Left lung (tissue), 10 donors: ENCODE data around the gene UPP1. TPM values are rescaled to one million over a fixed set of nuclear protein-coding genes. Genes with fewer than 3 reads are reported as not detected.

Experiments
- ATAC-seq: fragments of 200-7000 bp; cut with Tn5 transposase; one replicate; pipeline ENCODE4 v1.9.1; 2020; ENCODE audit warnings: moderate library complexity
- DNase-seq, 4 donors: peaks; one replicate each; pipeline ENCODE4 v3.0.0-alpha.2; 2013 to 2020
- H3K27ac ChIP-seq, 2 donors: fragments of 200-600 bp; sonication (generic) in 1 of 2; one replicate each; pipeline versions ENCODE4 v1.5.0 to v1.8.0; 2020 to 2021
- H3K27me3 ChIP-seq, 2 donors: fragments of 200-600 bp; sonication (generic) in 1 of 2; one replicate each; pipeline versions ENCODE4 v1.5.0 to v1.8.0; 2020 to 2021
- H3K36me3 ChIP-seq, 2 donors: fragments of 200-600 bp; sonication (generic) in 1 of 2; one replicate each; pipeline versions ENCODE4 v1.5.0 to v1.8.0; 2020 to 2021
- H3K4me1 ChIP-seq, 2 donors: fragments of 200-600 bp; one replicate each; pipeline ENCODE4 v1.8.0; 2021
- H3K4me3 ChIP-seq, 2 donors: fragments of 200-600 bp; sonication (generic) in 1 of 2; one replicate each; pipeline versions ENCODE4 v1.5.0 to v1.8.0; 2020 to 2021; ENCODE audit warnings: mild to moderate bottlenecking in 1 of 2
- H3K9me3 ChIP-seq, 2 donors: fragments of 200-600 bp; sonication (generic) in 1 of 2; one replicate each; pipeline versions ENCODE4 v1.5.0 to v1.8.0; 2020 to 2021
- intact Hi-C, 2 donors: fragments of 100-400 bp; cut with DNase I; formaldehyde crosslinking; loops; one replicate each; pipeline versions ENCODE4 v1.11.2 to v1.14.2; 2022
- polyA plus RNA-seq, 6 donors: library from polyadenylated mRNA; unstranded; fragments of 120-200 nt; gene quantifications; one replicate each; pipeline ENCODE4 v1.2.1, GENCODE V29; 2013; ENCODE audit not compliant: insufficient read length in 6 of 6
- total RNA-seq, 2 donors: library from RNA; stranded (reverse); fragmentation: NEBNext Ultra II Directional; extraction: Animal tissue kit (Norgen Biotek cat#: 25700); gene quantifications; one replicate each; pipeline ENCODE4 v1.2.1, GENCODE V29; 2021
- TF ChIP-seq, protein P1 (sequence below), 2 donors: fragments of 200-600 bp; sonication (generic) in 1 of 2; IDR thresholded peaks; one replicate each; pipeline versions ENCODE4 v1.5.0 to v1.8.0; 2021; ENCODE audit warnings: antibody characterized with exemption in 2 of 2
- donor health status: DM: no; HTN: yes; CAD: no.
- donor health status: DM: no; HTN: no; CAD: no.

Gene UPP1
- total and polyA plus RNA-seq, 8 donors, result 8.8 to 79.3 (median 9.7) TPM

DNA sequence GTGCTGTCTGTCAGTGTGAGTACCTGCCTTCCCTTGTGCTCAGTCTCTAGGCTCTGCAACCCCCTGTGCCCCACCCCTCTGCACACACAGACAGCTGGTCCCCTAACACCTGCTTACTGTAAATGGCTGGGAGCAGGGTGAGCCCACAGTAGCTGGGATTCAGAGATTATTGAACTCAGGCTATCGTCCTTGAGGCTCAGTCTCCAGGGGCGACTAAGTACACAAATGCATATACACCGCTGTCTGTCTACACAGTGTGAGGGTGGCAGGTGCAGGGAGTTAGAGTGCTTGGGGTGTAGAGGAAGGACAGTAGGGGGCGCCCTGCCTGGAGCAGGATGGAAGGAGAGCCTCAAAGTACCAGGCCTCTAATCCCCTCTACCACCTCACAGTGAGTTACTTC is 12.9 kb downstream of the UPP1 start:
- intact Hi-C loops, result loop anchor here in 1 of 2 donors (10.0 kb wide), 1 partner anchor 67 kb away; the partner anchor contains the start of gene C7orf57
- H3K9me3 ChIP-seq, result no peaks in the 10 kb centered on the region
- no peak overlapping the region for H3K27ac ChIP-seq
- H3K4me3 ChIP-seq, result no peak overlapping the region
- DNase-seq (no peak), ATAC-seq (no peak)
- peaks cover 0 to 95% of the 10 kb centered on the region in 2 donors for H3K36me3 ChIP-seq
- TF ChIP-seq, protein P1, sequence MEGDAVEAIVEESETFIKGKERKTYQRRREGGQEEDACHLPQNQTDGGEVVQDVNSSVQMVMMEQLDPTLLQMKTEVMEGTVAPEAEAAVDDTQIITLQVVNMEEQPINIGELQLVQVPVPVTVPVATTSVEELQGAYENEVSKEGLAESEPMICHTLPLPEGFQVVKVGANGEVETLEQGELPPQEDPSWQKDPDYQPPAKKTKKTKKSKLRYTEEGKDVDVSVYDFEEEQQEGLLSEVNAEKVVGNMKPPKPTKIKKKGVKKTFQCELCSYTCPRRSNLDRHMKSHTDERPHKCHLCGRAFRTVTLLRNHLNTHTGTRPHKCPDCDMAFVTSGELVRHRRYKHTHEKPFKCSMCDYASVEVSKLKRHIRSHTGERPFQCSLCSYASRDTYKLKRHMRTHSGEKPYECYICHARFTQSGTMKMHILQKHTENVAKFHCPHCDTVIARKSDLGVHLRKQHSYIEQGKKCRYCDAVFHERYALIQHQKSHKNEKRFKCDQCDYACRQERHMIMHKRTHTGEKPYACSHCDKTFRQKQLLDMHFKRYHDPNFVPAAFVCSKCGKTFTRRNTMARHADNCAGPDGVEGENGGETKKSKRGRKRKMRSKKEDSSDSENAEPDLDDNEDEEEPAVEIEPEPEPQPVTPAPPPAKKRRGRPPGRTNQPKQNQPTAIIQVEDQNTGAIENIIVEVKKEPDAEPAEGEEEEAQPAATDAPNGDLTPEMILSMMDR (IDR thresholded peaks at IDR 0.05), result peak in 1 of 2 donors; percentile 9
- no peaks in the 10 kb centered on the region for H3K27me3 ChIP-seq
- peaks cover 0 to 34% of the 10 kb centered on the region in 2 donors for H3K4me1 ChIP-seq

GRCh38 chr7:48102530-48102929 is 13.5 kb downstream of the UPP1 start:
- no peak for DNase-seq
- TF ChIP-seq, protein P1 (IDR thresholded peaks at IDR 0.05), result no peak
- no peak for ATAC-seq
- Histone ChIP-seq H3K4me1 (peaks cover 0 to 30% of the 10 kb centered on the region in 2 donors), H3K36me3 (peaks cover 0 to 98% of the 10 kb centered on the region in 2 donors), H3K27me3 (no peaks in the 10 kb centered on the region), H3K9me3 (no peaks in the 10 kb centered on the region), H3K27ac (no peak overlapping the region), H3K4me3 (no peak overlapping the region)
- intact Hi-C loops, result loop anchor here in 1 of 2 donors (10.0 kb wide), 1 partner anchor 68 kb away; the partner anchor contains the start of gene C7orf57

GRCh38 chr7:48105045-48105444 is 16.0 kb downstream of the UPP1 start:
- TF ChIP-seq, protein P1 (IDR thresholded peaks at IDR 0.05), result no peak
- peaks cover 0 to 7% of the 10 kb centered on the region in 2 donors for H3K4me1 ChIP-seq
- H3K27me3 ChIP-seq, result no peaks in the 10 kb centered on the region
- H3K27ac ChIP-seq, result no peak overlapping the region
- H3K9me3 ChIP-seq, result no peaks in the 10 kb centered on the region
- no peak for DNase-seq
- H3K4me3 ChIP-seq, result no peak overlapping the region
- ATAC-seq, result no peak
- peaks cover 0 to 100% of the 10 kb centered on the region in 2 donors for H3K36me3 ChIP-seq
- intact Hi-C loops, result loop anchor here in 1 of 2 donors (5.0 to 10.0 kb wide), 2 partner anchors 70 to 113 kb away; partner anchors contain the start of gene C7orf57

- intact Hi-C loops, result loop anchor here in 1 of 2 donors (5.0 to 10.0 kb wide), 2 partner anchors 72 to 115 kb away; partner anchors contain the start of gene C7orf57
- no peak for ATAC-seq
- Histone ChIP-seq H3K27ac (no peak overlapping the region), H3K27me3 (no peaks in the 10 kb centered on the region), H3K9me3 (no peaks in the 10 kb centered on the region), H3K4me3 (no peak overlapping the region), H3K4me1 (peaks cover 0 to 6% of the 10 kb centered on the region in 2 donors), H3K36me3 (peaks cover 0 to 79% of the 10 kb centered on the region in 2 donors)
- DNase-seq, result no peak
- TF ChIP-seq, protein P1 (IDR thresholded peaks at IDR 0.05), result no peak
These were observed 18.0 kb downstream of the UPP1 start for GRCh38 chr7:48106906-48107659.

GRCh38 chr7:48107926-48108472 is 18.9 kb downstream of the UPP1 start:
- intact Hi-C loops, result loop anchor here in 1 of 2 donors (5.0 to 10.0 kb wide), 2 partner anchors 73 to 116 kb away; partner anchors contain the start of gene C7orf57
- H3K27me3 ChIP-seq, result no peaks in the 10 kb centered on the region
- ATAC-seq (no peak), DNase-seq (peak in 1 of 4 donors; percentile 79)
- H3K4me3 ChIP-seq, result no peak overlapping the region
- TF ChIP-seq, protein P1 (IDR thresholded peaks at IDR 0.05), result no peak
- no peaks in the 10 kb centered on the region for H3K9me3 ChIP-seq
- H3K36me3 ChIP-seq, result peaks cover 0 to 70% of the 10 kb centered on the region in 2 donors
- peaks cover 0 to 6% of the 10 kb centered on the region in 2 donors for H3K4me1 ChIP-seq
- no peak overlapping the region for H3K27ac ChIP-seq
